Body of pancreas (tissue), 4 donors: ENCODE results near the gene PI4K2A.

Experiments
- CTCF ChIP-seq, 7 experiments: fragments of 450-650 bp in 4 of 7; fragments of 200-600 bp in 3 of 7; sonication (generic) in 3 of 7; IDR thresholded peaks; one replicate each; pipeline ENCODE4 v1.5.1; 2016 to 2019; ENCODE audit warnings: antibody characterized with exemption in 7 of 7
- POLR2A ChIP-seq, 3 donors: fragments of 450-650 bp; IDR thresholded peaks; one replicate each; pipeline ENCODE4 v1.6.1; 2016; ENCODE audit warnings: antibody characterized with exemption in 3 of 3, mild to moderate bottlenecking in 2 of 3

- TF ChIP-seq CTCF (IDR thresholded peaks at IDR 0.05) (no peak), POLR2A (IDR thresholded peaks at IDR 0.05) (peak; percentile 42 to 50 (median 49))
Observed at GRCh38 chr10:97714401-97715258, 74.2 kb downstream of the PI4K2A start.
